ENCODE data around the gene CACNA1F. TPM values are rescaled to one million over a fixed set of nuclear protein-coding genes. Genes with fewer than 3 reads are reported as not detected.
A peak's percentile ranks its signal among the peaks of the same experiment; 100 is the strongest.

CACNA1F gene
- total RNA-seq, 2 experiments from 2014 or later = 0.11 to 0.18 TPM

DNA sequence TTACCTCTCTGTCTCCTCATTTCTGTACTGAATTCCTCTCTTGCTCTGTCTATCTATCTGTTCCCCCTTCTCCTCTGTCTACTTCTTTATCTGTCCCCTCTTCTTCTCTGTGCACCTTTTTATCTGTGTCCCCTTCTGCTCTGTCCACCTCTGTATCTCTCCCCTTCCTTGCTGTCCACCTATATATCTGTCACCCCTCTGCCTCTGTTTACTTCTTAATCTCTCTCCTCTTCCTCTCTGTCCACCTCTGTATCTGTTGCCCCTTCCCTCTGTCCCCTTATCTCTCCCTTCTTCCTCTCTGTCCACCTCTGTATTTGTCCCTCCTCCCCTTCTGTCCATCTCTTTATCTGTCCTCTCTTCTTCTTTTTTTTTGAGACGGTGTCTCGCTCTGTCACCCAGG lies 11.1 kb upstream of the CACNA1F start:
- H3K4me3 Mint-ChIP-seq = no peak overlapping the region
- ChIA-PET POLR2A (no interaction called here), CTCF (no interaction called here)
- DNase-seq = no peak
- peaks cover 6% of the 10 kb centered on the region for H3K4me1 Mint-ChIP-seq (ENCODE audit: low read depth)
- no peaks in the 10 kb centered on the region for H3K27me3 Mint-ChIP-seq (ENCODE audit: low read depth)
- H3K9me3 Mint-ChIP-seq (ENCODE audit: insufficient read depth) = no peaks in the 10 kb centered on the region
- H3K36me3 Mint-ChIP-seq (ENCODE audit: low read depth) = peaks cover 19% of the 10 kb centered on the region
- no peak for ATAC-seq
- no peak overlapping the region for H3K27ac Mint-ChIP-seq

DNA sequence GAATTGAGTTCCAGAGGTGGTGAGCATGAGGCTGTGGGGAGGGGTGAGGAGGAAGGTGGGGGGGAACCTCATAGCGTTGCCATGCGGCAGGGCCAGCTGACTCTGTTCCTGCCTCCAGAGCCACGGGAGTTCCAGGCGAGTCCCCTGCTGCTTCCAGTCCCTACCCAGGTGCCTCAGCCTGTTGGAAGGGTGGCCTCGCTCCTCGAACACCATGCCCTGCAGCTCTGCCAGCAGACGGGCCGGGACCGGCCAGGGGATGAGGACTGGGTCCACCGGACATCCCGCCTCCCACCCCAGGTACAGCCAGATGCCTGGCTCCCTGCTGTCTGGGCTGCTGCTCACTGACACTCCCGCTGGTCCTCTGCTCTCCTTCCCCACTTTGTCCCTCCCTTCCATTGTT lies 10.0 kb upstream of the CACNA1F start:
- ChIA-PET POLR2A (no interaction called here), CTCF (no interaction called here)
- Mint-ChIP-seq H3K4me3 (no peak overlapping the region), H3K36me3 (ENCODE audit: low read depth) (peaks cover 13% of the 10 kb centered on the region), H3K27me3 (ENCODE audit: low read depth) (no peaks in the 10 kb centered on the region), H3K4me1 (ENCODE audit: low read depth) (peaks cover 6% of the 10 kb centered on the region), H3K9me3 (ENCODE audit: insufficient read depth) (no peaks in the 10 kb centered on the region), H3K27ac (no peak overlapping the region)
- DNase-seq (no peak), ATAC-seq (no peak)

DNA sequence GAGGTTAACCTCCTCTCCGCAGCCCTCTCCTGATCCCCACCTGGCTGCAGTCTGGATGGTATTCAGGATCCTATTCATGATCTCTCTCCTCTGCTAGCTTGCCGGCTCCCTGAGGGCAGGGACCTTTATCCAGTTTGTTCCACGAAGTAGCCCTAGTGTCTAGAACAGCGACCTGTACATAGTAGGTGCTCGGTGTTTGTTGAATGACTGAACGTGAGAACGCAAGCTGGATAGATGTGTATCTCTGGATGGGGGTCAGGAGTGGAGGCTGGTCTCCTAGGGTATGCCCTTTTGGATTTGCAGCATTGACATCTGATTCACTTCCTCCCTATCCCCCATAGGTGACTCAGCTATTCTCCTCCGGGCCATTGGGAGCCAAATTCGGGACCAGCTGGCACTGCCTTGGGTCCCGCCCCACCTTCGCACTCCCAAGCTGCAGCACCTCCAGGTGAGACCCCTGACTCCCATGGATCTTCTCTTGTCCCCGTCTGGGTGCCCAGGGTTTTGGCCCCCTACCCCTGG lies 9.5 kb upstream of the CACNA1F start:
- Mint-ChIP-seq H3K9me3 (ENCODE audit: insufficient read depth) (no peaks in the 10 kb centered on the region), H3K4me3 (no peak overlapping the region), H3K27me3 (ENCODE audit: low read depth) (no peaks in the 10 kb centered on the region), H3K36me3 (ENCODE audit: low read depth) (peaks cover 11% of the 10 kb centered on the region), H3K27ac (no peak overlapping the region), H3K4me1 (ENCODE audit: low read depth) (peaks cover 6% of the 10 kb centered on the region)
- DNase-seq (no peak), ATAC-seq (no peak)
- ChIA-PET CTCF (no interaction called here), POLR2A (no interaction called here)

DNA sequence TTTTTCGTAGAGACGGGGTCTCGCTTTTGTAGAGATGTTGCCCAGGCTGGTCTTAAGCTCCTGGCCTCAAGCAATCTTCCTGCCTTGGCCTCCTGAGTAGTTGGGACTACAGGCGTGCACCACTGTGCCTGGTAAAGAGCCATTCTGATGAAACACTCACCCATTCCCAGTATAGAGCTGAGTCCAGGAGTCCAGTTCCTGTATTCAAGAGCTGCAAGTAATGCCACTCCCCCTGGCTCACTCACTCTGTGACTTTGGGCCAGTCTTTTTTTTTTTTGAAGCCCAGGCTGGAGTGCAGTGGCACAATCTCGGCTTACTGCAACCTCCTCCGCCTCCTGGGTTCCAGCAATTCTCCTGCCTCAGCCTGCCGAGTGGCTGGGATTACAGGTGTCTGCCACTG lies 5.6 kb upstream of the CACNA1F start:
- Mint-ChIP-seq H3K27ac (no peak overlapping the region), H3K36me3 (ENCODE audit: low read depth) (peaks cover 7% of the 10 kb centered on the region), H3K4me1 (ENCODE audit: low read depth) (peaks cover 23% of the 10 kb centered on the region), H3K4me3 (no peak overlapping the region), H3K9me3 (ENCODE audit: insufficient read depth) (no peaks in the 10 kb centered on the region), H3K27me3 (ENCODE audit: low read depth) (no peaks in the 10 kb centered on the region)
- ChIA-PET POLR2A (no interaction called here), CTCF (no interaction called here)
- DNase-seq (no peak), ATAC-seq (no peak)

DNA sequence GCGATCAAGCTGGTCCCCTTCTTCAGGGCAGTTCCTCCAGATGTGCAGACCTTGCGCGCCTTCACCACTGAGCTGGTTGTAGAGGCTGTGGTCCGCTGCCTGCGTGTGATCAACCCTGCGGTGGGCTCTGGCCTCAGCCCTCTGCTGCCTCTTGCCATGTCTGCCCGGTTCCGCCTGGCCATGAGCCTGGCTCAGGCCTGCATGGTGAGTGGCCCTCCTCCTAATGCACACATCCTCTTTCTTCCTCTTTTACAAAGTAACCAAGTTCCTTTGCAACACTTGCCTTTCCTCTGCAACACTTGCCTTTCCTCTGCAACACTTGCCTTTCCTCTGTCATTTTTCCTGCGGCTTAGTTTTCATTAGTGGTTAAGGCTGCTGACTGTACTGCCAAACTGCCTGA lies 3.9 kb upstream of the CACNA1F start:
- Mint-ChIP-seq H3K4me3 (peak overlapping the region; percentile 93), H3K27ac (peak overlapping the region; percentile 73), H3K4me1 (ENCODE audit: low read depth) (peaks cover 27% of the 10 kb centered on the region), H3K27me3 (ENCODE audit: low read depth) (no peaks in the 10 kb centered on the region), H3K36me3 (ENCODE audit: low read depth) (peaks cover 5% of the 10 kb centered on the region), H3K9me3 (ENCODE audit: insufficient read depth) (no peaks in the 10 kb centered on the region)
- CTCF ChIA-PET = interaction anchor here (1.7 kb wide), 1 partner anchor 44 kb away, joined by 4 read pairs; no protein-coding TSS in a partner anchor
- DNase-seq (no peak), ATAC-seq (no peak)
- POLR2A ChIA-PET = interaction anchor here (1.0 kb wide), 1 partner anchor 12 kb away, joined by 3 read pairs; no protein-coding TSS in a partner anchor

DNA sequence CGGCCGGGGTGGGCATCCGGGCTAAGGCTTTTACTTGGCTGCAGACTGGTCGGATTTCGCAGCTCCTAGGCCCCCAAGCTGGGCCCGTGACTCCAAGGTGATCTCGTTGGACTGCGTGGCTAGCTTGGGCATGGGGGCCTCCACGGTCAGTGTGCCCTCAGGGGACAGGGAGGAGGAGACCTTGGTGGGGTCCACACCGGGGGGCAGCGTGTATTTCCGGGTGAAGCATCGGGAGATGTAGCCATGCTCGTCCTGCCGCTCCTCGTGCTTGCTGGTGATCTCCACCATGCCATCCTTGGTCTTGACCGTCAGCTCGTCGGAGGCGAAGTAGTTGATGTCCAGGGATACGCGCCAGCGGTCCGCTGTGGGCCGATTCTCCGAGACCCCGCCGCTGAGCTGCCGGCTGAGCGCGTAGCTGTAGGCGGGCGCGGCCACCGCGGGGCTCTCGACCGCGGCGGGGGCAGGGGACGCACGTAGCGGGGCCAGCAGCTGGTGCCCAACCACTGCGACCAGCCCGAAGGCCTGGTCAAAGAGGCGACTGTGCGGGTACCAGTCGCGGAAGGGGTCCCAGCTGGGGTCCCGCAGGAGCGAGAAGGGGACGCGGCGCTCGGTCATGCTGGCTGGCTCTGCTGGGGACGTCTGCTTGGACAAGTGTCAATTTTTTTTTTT lies 881 bp upstream of the CACNA1F start:
- Mint-ChIP-seq H3K4me1 (ENCODE audit: low read depth) (peaks cover 41% of the 10 kb centered on the region), H3K4me3 (no peak overlapping the region), H3K9me3 (ENCODE audit: insufficient read depth) (no peaks in the 10 kb centered on the region), H3K27ac (no peak overlapping the region), H3K36me3 (ENCODE audit: low read depth) (peaks cover 5% of the 10 kb centered on the region), H3K27me3 (ENCODE audit: low read depth) (no peaks in the 10 kb centered on the region)
- ChIA-PET CTCF (no interaction called here), POLR2A (no interaction called here)
- DNase-seq (no peak), ATAC-seq (no peak)

DNA sequence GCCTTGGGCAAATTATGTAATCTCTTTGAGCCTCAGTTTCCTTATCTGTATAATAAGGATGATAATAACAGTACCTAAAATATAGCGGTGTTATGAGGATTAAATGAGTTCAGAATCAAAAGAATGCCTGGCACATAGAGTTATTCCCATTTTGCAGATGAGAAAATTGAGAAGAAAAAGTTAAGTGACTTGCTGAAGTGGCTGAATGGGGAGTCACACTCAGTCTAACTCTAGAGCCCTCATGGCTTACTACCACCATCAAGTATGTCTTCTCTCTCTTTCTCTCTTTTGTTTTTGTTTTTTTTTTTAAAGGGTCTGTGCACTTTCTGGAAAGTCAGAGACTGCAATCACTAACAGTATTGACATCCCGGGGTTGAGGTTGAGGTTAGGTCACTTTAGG lies 615 bp downstream of the CACNA1F start:
- Mint-ChIP-seq H3K27me3 (ENCODE audit: low read depth) (no peaks in the 10 kb centered on the region), H3K4me3 (no peak overlapping the region), H3K9me3 (ENCODE audit: insufficient read depth) (no peaks in the 10 kb centered on the region), H3K27ac (no peak overlapping the region), H3K36me3 (ENCODE audit: low read depth) (peaks cover 5% of the 10 kb centered on the region), H3K4me1 (ENCODE audit: low read depth) (peaks cover 41% of the 10 kb centered on the region)
- DNase-seq (no peak), ATAC-seq (no peak)
- ChIA-PET CTCF (interaction anchor here (0.6 kb wide), 1 partner anchor 40 kb away, joined by 3 read pairs; no protein-coding TSS in a partner anchor), POLR2A (interaction anchor here (0.5 kb wide), 1 partner anchor 109 kb away, joined by 4 read pairs; the partner anchor contains the start of gene GPKOW)

DNA sequence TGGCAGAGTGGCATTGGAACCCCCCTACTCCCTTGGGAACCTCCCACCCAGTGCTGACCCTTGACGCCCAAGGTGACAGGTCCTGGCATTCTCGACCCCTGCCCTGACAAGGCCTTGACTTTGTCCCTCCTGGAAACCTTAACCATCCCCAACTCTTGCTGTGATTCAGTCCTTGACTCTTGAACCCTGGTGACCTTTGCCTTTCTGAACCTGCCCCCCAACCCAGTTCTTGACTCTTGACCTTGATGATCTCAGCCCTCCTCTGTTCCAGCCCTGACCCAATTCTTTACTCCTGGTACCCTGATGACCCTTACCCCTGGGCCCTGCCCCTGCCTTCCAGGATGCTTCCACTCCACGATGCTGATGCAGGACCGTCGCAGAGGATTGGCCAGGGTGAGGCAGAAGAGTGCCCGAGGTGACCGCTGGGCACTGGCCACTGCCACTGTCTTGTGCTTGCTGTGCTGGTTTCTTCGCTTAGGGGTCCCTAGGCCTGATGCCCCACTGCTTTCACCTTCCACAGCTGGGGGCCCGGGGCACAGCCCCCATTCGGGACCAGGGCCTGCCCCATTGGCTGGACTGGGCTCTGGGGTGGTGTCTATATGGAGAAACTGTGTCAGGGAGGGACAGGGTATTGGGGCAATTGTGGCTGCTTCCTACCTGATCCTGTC lies 1.7 kb downstream of the CACNA1F start:
- no peaks in the 10 kb centered on the region for H3K36me3 Mint-ChIP-seq (ENCODE audit: low read depth)
- peak overlapping the region; percentile 92 for H3K27ac Mint-ChIP-seq
- POLR2A ChIA-PET = interaction anchor here (1.0 kb wide), 1 partner anchor 65 kb away, joined by 3 read pairs; no protein-coding TSS in a partner anchor
- ATAC-seq = no peak
- H3K4me3 Mint-ChIP-seq = peak overlapping the region; percentile 75
- no peak for DNase-seq
- no peaks in the 10 kb centered on the region for H3K9me3 Mint-ChIP-seq (ENCODE audit: insufficient read depth)
- peaks cover 31% of the 10 kb centered on the region for H3K4me1 Mint-ChIP-seq (ENCODE audit: low read depth)
- no peaks in the 10 kb centered on the region for H3K27me3 Mint-ChIP-seq (ENCODE audit: low read depth)
- CTCF ChIA-PET = interaction anchor here (2.1 kb wide), 1 partner anchor 40 kb away, joined by 7 read pairs; no protein-coding TSS in a partner anchor

DNA sequence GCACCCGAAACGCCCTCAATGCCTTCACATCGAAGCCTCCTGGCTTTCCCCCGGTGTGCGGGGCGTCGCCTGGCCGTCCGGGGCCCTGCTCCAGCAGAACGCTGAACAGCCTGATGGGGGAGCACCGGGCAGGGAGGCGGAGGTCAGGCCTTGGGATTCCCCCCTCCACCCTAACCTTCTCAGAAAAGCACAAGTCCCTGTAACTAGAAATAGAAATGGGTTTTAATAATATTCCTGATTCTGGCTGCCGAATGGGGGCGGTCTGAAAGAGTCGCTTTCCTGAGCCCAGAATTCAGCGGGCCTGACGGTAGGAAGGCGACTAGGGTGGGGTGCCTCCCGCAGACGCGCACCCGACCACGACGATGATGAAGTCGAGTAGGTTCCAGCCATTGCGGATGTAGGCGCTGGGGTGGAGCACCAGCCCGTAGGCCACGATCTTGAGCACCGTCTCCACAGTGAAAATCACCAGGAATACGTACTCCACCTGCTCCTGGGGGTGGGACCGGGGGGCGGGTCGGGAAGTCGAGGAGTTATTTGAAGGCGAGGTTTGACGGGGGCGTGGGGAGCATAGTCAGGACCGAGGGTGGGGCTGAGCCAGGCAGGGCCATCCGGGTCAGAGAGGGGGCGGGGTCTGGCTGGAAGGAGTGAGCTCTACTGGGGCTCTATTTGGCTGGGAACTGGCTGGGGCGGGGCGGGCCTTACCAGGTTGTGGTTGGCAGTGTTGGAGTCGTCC lies 2.5 kb downstream of the CACNA1F start:
- ATAC-seq = peak; percentile 77
- Mint-ChIP-seq H3K27me3 (ENCODE audit: low read depth) (no peaks in the 10 kb centered on the region), H3K4me1 (ENCODE audit: low read depth) (peaks cover 30% of the 10 kb centered on the region), H3K4me3 (peak overlapping the region; percentile 75), H3K36me3 (ENCODE audit: low read depth) (no peaks in the 10 kb centered on the region), H3K9me3 (ENCODE audit: insufficient read depth) (no peaks in the 10 kb centered on the region), H3K27ac (peak overlapping the region; percentile 92)
- DNase-seq = peak; percentile 79
- CTCF ChIA-PET = interaction anchor here (2.1 to 2.5 kb wide), 2 partner anchors 38 to 40 kb away, joined by 7 to 14 read pairs; no protein-coding TSS in a partner anchor
- POLR2A ChIA-PET = interaction anchor here (1.0 kb wide), 1 partner anchor 65 kb away, joined by 3 read pairs; no protein-coding TSS in a partner anchor

DNA sequence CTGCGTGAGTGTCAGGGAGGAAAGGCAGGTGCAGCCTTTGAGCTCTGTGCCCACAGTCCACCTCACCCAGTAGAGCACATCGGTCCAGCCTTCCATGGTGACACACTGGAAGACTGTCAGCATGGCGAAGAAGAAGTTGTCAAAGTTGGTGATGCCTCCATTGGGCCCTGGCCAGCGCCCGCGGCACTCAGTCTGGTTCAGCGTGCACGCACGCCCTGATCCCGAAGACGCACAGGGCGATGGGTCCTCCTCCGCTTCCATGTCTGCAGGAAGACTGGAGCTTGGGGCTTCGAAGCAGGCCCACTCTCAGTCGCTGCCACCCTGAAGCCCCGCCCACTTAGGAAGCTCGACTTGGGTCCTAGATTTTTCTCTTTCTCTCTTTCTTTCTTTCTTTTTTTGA lies 5.0 kb downstream of the CACNA1F start:
- no peaks in the 10 kb centered on the region for H3K9me3 Mint-ChIP-seq (ENCODE audit: insufficient read depth)
- no peak for DNase-seq
- H3K27me3 Mint-ChIP-seq (ENCODE audit: low read depth) = peaks cover 7% of the 10 kb centered on the region
- POLR2A ChIA-PET = no interaction called here
- CTCF ChIA-PET = interaction anchor here (2.5 kb wide), 1 partner anchor 35 kb away, joined by 14 read pairs; no protein-coding TSS in a partner anchor
- H3K4me1 Mint-ChIP-seq (ENCODE audit: low read depth) = peaks cover 25% of the 10 kb centered on the region
- H3K4me3 Mint-ChIP-seq = no peak overlapping the region
- no peak overlapping the region for H3K27ac Mint-ChIP-seq
- H3K36me3 Mint-ChIP-seq (ENCODE audit: low read depth) = no peaks in the 10 kb centered on the region
- no peak for ATAC-seq

DNA sequence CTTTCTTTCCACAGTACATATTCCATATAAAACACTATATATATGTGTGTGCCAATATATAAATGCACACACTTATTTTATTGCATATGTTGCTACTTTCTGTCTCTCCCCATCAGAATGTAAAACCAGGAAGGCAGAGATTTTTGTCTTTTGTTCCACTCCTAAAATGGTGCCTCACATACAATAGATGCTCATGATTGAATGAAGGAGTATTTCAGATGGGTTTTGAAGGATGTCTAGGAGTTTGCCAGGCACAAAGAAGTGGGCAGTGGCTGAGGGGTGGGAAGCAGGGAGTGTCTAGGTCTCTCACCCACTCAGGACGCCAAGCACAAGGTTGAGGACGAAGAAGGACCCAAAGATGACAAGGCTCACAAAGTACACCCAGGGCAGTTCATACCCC lies 5.4 kb downstream of the CACNA1F start:
- no peaks in the 10 kb centered on the region for H3K36me3 Mint-ChIP-seq (ENCODE audit: low read depth)
- H3K4me1 Mint-ChIP-seq (ENCODE audit: low read depth) = peaks cover 23% of the 10 kb centered on the region
- H3K27ac Mint-ChIP-seq = no peak overlapping the region
- peaks cover 7% of the 10 kb centered on the region for H3K27me3 Mint-ChIP-seq (ENCODE audit: low read depth)
- POLR2A ChIA-PET = no interaction called here
- no peak overlapping the region for H3K4me3 Mint-ChIP-seq
- no peaks in the 10 kb centered on the region for H3K9me3 Mint-ChIP-seq (ENCODE audit: insufficient read depth)
- DNase-seq (no peak), ATAC-seq (no peak)
- CTCF ChIA-PET = no interaction called here

DNA sequence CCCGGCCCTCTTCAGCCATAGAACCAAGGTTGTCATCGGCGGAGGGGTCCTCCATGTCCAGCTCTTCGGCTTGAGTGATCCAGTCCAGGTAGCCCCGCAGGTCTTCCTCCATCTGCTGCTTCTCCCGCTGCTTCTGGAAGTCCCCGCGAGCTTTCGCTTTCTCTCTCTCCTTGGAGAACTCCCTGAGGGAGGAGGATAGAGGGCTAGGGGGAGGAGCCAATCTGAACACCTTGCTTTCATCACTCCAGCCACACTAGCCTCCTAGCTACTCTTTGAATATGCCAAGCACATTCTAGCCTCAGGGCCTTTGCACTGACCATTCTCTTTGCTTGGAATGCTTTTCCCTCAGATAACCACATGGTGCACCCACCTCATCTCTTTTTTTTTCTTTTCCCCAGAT lies 6.2 kb downstream of the CACNA1F start:
- no peak for DNase-seq
- peaks cover 20% of the 10 kb centered on the region for H3K4me1 Mint-ChIP-seq (ENCODE audit: low read depth)
- no peak overlapping the region for H3K27ac Mint-ChIP-seq
- no peak overlapping the region for H3K4me3 Mint-ChIP-seq
- ATAC-seq = no peak
- no peaks in the 10 kb centered on the region for H3K9me3 Mint-ChIP-seq (ENCODE audit: insufficient read depth)
- peaks cover 7% of the 10 kb centered on the region for H3K27me3 Mint-ChIP-seq (ENCODE audit: low read depth)
- ChIA-PET CTCF (no interaction called here), POLR2A (no interaction called here)
- H3K36me3 Mint-ChIP-seq (ENCODE audit: low read depth) = no peaks in the 10 kb centered on the region
